CD14-positive monocyte (primary cell): ENCODE results near the gene TTC4. TPM values are rescaled to one million over a fixed set of nuclear protein-coding genes. Genes with fewer than 3 reads are reported as not detected.

Experiments
- DNase-seq, 3 donors: peaks; one replicate each; pipeline ENCODE4 v3.0.0-alpha.2; 2011 to 2022
- H2AFZ ChIP-seq: 2 replicates; pipeline ENCODE4 v1.6.0; 2012; ENCODE audit warnings: mild to moderate bottlenecking, low read depth, low read length, inconsistent platforms; ENCODE audit not compliant: insufficient read depth, poor library complexity, severe bottlenecking
- H3K27ac ChIP-seq, 2 donors: 1 replicate in 1 of 2; 2 replicates in 1 of 2; pipeline ENCODE4 v1.5.1; 2012 to 2013; ENCODE audit warnings: low read length in 2 of 2, control low read depth in 1 of 2, inconsistent platforms in 1 of 2, low read depth in 1 of 2, mild to moderate bottlenecking in 1 of 2
- H3K27me3 ChIP-seq, 2 donors: one replicate each; pipeline versions ENCODE4 v1.6.0 to v1.6.1; 2011 to 2013; ENCODE audit warnings: low read length in 2 of 2; ENCODE audit not compliant: control insufficient read depth in 2 of 2, insufficient read depth in 2 of 2
- H3K36me3 ChIP-seq, 2 donors: replicated peaks in 1 of 2; 1 replicate in 1 of 2; 2 replicates in 1 of 2; pipeline versions ENCODE4 v1.5.1 to v1.6.1; 2012 to 2013; ENCODE audit warnings: low read length in 2 of 2, control low read depth in 1 of 2, inconsistent platforms in 1 of 2, mild to moderate bottlenecking in 1 of 2; ENCODE audit not compliant: insufficient read depth in 2 of 2, control insufficient read depth in 1 of 2
- H3K4me1 ChIP-seq, 2 donors: 1 replicate in 1 of 2; 2 replicates in 1 of 2; pipeline versions ENCODE4 v1.5.1 to v1.6.1; 2012 to 2013; ENCODE audit warnings: low read length in 2 of 2, control low read depth in 1 of 2, inconsistent platforms in 1 of 2, mild to moderate bottlenecking in 1 of 2, moderate library complexity in 1 of 2; ENCODE audit not compliant: insufficient read depth in 2 of 2, control insufficient read depth in 1 of 2
- H3K4me2 ChIP-seq: replicated peaks from 2 replicates; pipeline ENCODE3; 2012; ENCODE audit warnings: low read length, moderate library complexity, mild to moderate bottlenecking; ENCODE audit not compliant: poor library complexity, severe bottlenecking; ENCODE audit errors: extremely low read depth
- H3K4me3 ChIP-seq, 3 experiments: fragments of 200-600 bp in 1 of 3; sonication (generic) in 1 of 3; replicated peaks in 1 of 3; 1 replicate in 2 of 3; 2 replicates in 1 of 3; pipeline ENCODE4 v1.5.1; 2011 to 2013; ENCODE audit warnings: low read length in 3 of 3, mild to moderate bottlenecking in 3 of 3, control low read depth in 2 of 3, low read depth in 2 of 3, inconsistent platforms in 1 of 3, moderate library complexity in 1 of 3
- H3K79me2 ChIP-seq: 2 replicates; pipeline ENCODE4 v1.6.0; 2012; ENCODE audit warnings: mild to moderate bottlenecking, control low read depth, inconsistent platforms, low read length, moderate library complexity; ENCODE audit not compliant: insufficient read depth
- H3K9ac ChIP-seq: 2 replicates; pipeline ENCODE4 v1.6.0; 2017; ENCODE audit warnings: low read length, mild to moderate bottlenecking; ENCODE audit not compliant: insufficient read depth, poor library complexity, severe bottlenecking
- H3K9me3 ChIP-seq, 2 donors: replicated peaks in 1 of 2; 1 replicate in 1 of 2; 2 replicates in 1 of 2; pipeline versions ENCODE4 v1.5.1 to v1.6.1; 2012 to 2013; ENCODE audit warnings: low read length in 2 of 2, control low read depth in 1 of 2; ENCODE audit not compliant: control insufficient read depth in 1 of 2, insufficient read depth in 1 of 2
- H4K20me1 ChIP-seq: 2 replicates; pipeline ENCODE4 v1.6.0; 2012; ENCODE audit warnings: mild to moderate bottlenecking, low read length, control low read depth, moderate library complexity; ENCODE audit not compliant: insufficient read depth
- H3K27ac Mint-ChIP-seq, 7 donors: one replicate each; pipeline ENCODE4 v1.8.0; 2020; ENCODE audit warnings: mild to moderate bottlenecking in 7 of 7, mixed read lengths in 7 of 7, moderate library complexity in 6 of 7, inconsistent platforms in 2 of 7
- H3K27me3 Mint-ChIP-seq, 3 donors: one replicate each; pipeline ENCODE4 v1.8.0; 2021 to 2022; ENCODE audit warnings: low read depth in 3 of 3, mild to moderate bottlenecking in 3 of 3, mixed read lengths in 3 of 3, moderate library complexity in 3 of 3, inconsistent platforms in 1 of 3
- H3K36me3 Mint-ChIP-seq, 2 donors: one replicate each; pipeline ENCODE4 v1.8.0; 2020; ENCODE audit warnings: mixed read lengths in 2 of 2, inconsistent platforms in 1 of 2, mild to moderate bottlenecking in 1 of 2
- H3K4me1 Mint-ChIP-seq: one replicate; pipeline ENCODE4 v1.8.0; 2020; ENCODE audit warnings: mild to moderate bottlenecking, mixed read lengths
- H3K4me3 Mint-ChIP-seq, 2 donors: one replicate each; pipeline ENCODE4 v1.8.0; 2020; ENCODE audit warnings: mild to moderate bottlenecking in 2 of 2, mixed read lengths in 2 of 2, moderate library complexity in 1 of 2
- H3K9me3 Mint-ChIP-seq, 7 donors: one replicate each; pipeline ENCODE4 v1.8.0; 2020 to 2022; ENCODE audit warnings: mixed read lengths in 7 of 7, mild to moderate bottlenecking in 6 of 7, moderate library complexity in 6 of 7, inconsistent platforms in 2 of 7
- WGBS: methylation state at CpG from one replicate; pipeline ENCODE4 v1.1.5; 2013; ENCODE audit warnings: missing lambda C conversion rate; ENCODE audit not compliant: insufficient coverage; 5-methylcytosine and 5-hydroxymethylcytosine counted together
- intact Hi-C, 2 donors: fragments of 100-400 bp; cut with micrococcal nuclease; formaldehyde crosslinking; loops; one replicate each; pipeline versions ENCODE4 v1.15.0 to v1.15.1; 2023
- polyA plus RNA-seq, 3 donors: library from polyadenylated mRNA; depleted of rRNA in 1 of 3; unstranded in 2 of 3; stranded (reverse) in 1 of 3; fragments of 300-500 nt in 2 of 3; fragments of >200 nt in 1 of 3; fragmentation: Illumina TruSeq in 2 of 3; gene quantifications; 1 replicate in 2 of 3; 2 replicates in 1 of 3; pipeline ENCODE4 v1.2.3, GENCODE V29; 2012 to 2021
- TF ChIP-seq, protein P1 (sequence below): fragments of 200-600 bp; IDR thresholded peaks from one replicate; pipeline ENCODE4 v1.8.0; 2022; ENCODE audit warnings: antibody characterized with exemption, mild to moderate bottlenecking

Gene TTC4
- polyA plus RNA-seq, 3 donors: 9.2 to 13.3 (median 12.4) TPM

DNA sequence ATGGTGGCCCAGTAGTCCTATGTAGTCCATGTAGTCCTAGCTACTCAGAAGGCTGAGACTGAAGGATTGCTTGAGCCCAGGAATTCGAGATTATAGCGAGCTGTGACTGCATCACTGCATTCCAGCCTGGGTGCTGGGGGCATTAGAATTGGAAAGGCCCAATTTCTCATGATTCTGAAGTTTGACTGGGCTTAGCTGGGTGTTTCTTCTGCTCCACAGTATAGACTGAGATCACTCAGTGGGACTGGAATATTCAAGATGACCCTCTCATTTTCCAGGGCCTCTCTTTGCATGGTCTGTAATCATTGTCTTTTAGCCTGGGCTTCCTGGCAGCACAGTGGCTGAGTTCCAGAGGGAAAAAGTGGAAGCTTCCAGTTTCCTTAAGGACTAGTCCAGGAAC, 47.9 kb upstream of the TTC4 start:
- 90% methylated on average over 2 of the region's 2 CpGs for WGBS
- H4K20me1 ChIP-seq: no peaks in the 10 kb centered on the region
- intact Hi-C loops: no loop called here

DNA sequence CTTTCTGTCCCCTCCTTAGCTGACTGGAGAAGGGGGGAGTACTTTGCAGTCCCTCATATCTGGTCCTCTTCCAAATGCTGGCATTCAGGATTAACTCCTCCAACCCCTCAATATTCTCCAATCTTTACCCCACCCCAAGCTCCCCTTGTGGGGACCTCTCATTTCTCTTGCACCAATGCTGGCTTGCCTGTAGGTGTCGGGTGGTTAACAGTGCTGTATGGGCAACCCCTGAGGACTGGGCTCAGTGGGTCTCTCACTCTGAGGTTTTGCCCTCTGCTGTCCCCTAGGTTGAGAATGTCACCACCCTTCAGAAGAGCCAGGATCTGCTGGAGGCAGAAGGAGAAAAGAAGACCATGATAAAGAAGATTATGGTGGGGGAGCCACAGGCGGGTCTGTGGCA, 47.1 kb upstream of the TTC4 start:
- intact Hi-C loops: no loop called here
- no peaks in the 10 kb centered on the region for H3K4me1 ChIP-seq
- no peak for DNase-seq
- no peak overlapping the region for H3K4me3 ChIP-seq
- no peaks in the 10 kb centered on the region for H3K36me3 ChIP-seq
- no peaks in the 10 kb centered on the region for H4K20me1 ChIP-seq
- H3K27me3 Mint-ChIP-seq: peaks cover 0 to 2% (median 0%) of the 10 kb centered on the region in 3 donors
- no peaks in the 10 kb centered on the region for H3K27me3 ChIP-seq
- peaks cover 0 to 5% (median 0%) of the 10 kb centered on the region in 7 donors for H3K9me3 Mint-ChIP-seq
- H3K4me2 ChIP-seq: no peak overlapping the region
- peaks cover 0 to under 1% of the 10 kb centered on the region in 2 donors for H3K9me3 ChIP-seq
- H3K4me1 Mint-ChIP-seq: no peaks in the 10 kb centered on the region
- H2AFZ ChIP-seq: no peak overlapping the region
- no peak overlapping the region for H3K27ac Mint-ChIP-seq
- TF ChIP-seq, protein P1, sequence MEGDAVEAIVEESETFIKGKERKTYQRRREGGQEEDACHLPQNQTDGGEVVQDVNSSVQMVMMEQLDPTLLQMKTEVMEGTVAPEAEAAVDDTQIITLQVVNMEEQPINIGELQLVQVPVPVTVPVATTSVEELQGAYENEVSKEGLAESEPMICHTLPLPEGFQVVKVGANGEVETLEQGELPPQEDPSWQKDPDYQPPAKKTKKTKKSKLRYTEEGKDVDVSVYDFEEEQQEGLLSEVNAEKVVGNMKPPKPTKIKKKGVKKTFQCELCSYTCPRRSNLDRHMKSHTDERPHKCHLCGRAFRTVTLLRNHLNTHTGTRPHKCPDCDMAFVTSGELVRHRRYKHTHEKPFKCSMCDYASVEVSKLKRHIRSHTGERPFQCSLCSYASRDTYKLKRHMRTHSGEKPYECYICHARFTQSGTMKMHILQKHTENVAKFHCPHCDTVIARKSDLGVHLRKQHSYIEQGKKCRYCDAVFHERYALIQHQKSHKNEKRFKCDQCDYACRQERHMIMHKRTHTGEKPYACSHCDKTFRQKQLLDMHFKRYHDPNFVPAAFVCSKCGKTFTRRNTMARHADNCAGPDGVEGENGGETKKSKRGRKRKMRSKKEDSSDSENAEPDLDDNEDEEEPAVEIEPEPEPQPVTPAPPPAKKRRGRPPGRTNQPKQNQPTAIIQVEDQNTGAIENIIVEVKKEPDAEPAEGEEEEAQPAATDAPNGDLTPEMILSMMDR: no peak
- H3K27ac ChIP-seq: no peak overlapping the region
- no peak overlapping the region for H3K4me3 Mint-ChIP-seq
- no peak overlapping the region for H3K9ac ChIP-seq
- WGBS: no CpG with 5 or more reads among the region's 2 CpGs
- H3K79me2 ChIP-seq: no peaks in the 10 kb centered on the region
- peaks cover 0 to 2% of the 10 kb centered on the region in 2 donors for H3K36me3 Mint-ChIP-seq

More for the DNA sequence above, 47.9 kb upstream of the TTC4 start:
- Mint-ChIP-seq H3K9me3 (peaks cover 0 to 5% (median 0%) of the 10 kb centered on the region in 7 donors), H3K27me3 (peaks cover 0 to 2% (median 0%) of the 10 kb centered on the region in 3 donors), H3K4me1 (no peaks in the 10 kb centered on the region), H3K27ac (no peak overlapping the region), H3K4me3 (no peak overlapping the region), H3K36me3 (peaks cover 0 to 2% of the 10 kb centered on the region in 2 donors)
- no peaks in the 10 kb centered on the region for H3K36me3 ChIP-seq
- no peak overlapping the region for H3K4me3 ChIP-seq
- no peak overlapping the region for H3K4me2 ChIP-seq
- H3K27me3 ChIP-seq: no peaks in the 10 kb centered on the region
- TF ChIP-seq, protein P1: no peak
- DNase-seq: no peak
- no peak overlapping the region for H3K27ac ChIP-seq
- no peak overlapping the region for H2AFZ ChIP-seq
- no peaks in the 10 kb centered on the region for H3K79me2 ChIP-seq
- H3K4me1 ChIP-seq: no peaks in the 10 kb centered on the region
- no peaks in the 10 kb centered on the region for H3K9me3 ChIP-seq
- H3K9ac ChIP-seq: no peak overlapping the region
